Measurements from ENCODE around the gene POU2AF3.

The POU2AF3 gene

DNA sequence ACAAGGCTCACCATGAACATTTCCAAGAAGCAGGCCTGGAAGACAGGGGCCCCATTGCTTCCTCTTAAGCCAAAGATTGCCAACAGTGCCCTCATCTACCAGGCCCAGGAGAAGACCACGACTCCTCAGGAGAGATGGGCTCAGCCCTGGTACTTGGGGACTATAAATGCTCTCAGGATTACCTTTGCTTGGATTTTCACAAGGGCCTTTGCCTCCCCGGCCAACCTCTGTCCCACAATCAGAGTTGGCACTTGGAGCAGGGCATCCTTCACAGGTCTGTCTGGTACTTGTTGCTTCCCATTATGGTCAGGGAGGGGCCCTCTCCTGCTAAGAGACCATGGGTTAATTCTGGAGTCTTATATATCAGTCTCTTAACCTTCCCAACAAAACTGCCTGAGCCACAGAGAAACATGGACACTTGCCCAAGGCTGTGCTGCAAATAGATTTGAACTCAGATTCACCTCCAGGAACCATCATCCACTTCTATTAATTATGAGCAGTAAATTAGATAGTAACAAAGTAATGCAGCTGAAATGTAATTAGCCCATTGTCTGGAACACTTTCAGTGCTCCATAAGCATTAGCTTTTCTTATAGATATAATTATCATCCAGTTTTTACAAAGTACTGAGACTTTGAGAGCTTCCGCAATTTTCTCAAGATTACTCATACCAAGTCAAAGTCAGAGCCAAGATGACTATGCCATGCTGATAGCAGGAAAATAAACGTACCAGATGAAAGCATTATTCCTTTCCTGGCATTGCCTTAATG lies 33.5 kb downstream of the POU2AF3 start:
- peaks cover 0 to 29% (median 13%) of the 10 kb centered on the region in 10 experiments; a peak in 11 of 20 replicates for H3K4me1 ChIP-seq
- H3K9me3 ChIP-seq (replicated peaks in 1 of 11): no peaks in the 10 kb centered on the region
- H3K4me2 ChIP-seq: no peak overlapping the region
- peaks cover 0 to 4% (median 0%) of the 10 kb centered on the region in 11 experiments; a peak in 1 of 22 replicates for H3K36me3 ChIP-seq
- H3K4me3 ChIP-seq: no peak overlapping the region
- no peak overlapping the region for H3K27ac ChIP-seq
- H3K9ac ChIP-seq: no peak overlapping the region
- H3K27me3 ChIP-seq: no peaks in the 10 kb centered on the region
- no peaks in the 10 kb centered on the region for H4K20me1 ChIP-seq
- TF ChIP-seq Cebpa-rat (IDR thresholded peaks at IDR 0.05): no peak

DNA sequence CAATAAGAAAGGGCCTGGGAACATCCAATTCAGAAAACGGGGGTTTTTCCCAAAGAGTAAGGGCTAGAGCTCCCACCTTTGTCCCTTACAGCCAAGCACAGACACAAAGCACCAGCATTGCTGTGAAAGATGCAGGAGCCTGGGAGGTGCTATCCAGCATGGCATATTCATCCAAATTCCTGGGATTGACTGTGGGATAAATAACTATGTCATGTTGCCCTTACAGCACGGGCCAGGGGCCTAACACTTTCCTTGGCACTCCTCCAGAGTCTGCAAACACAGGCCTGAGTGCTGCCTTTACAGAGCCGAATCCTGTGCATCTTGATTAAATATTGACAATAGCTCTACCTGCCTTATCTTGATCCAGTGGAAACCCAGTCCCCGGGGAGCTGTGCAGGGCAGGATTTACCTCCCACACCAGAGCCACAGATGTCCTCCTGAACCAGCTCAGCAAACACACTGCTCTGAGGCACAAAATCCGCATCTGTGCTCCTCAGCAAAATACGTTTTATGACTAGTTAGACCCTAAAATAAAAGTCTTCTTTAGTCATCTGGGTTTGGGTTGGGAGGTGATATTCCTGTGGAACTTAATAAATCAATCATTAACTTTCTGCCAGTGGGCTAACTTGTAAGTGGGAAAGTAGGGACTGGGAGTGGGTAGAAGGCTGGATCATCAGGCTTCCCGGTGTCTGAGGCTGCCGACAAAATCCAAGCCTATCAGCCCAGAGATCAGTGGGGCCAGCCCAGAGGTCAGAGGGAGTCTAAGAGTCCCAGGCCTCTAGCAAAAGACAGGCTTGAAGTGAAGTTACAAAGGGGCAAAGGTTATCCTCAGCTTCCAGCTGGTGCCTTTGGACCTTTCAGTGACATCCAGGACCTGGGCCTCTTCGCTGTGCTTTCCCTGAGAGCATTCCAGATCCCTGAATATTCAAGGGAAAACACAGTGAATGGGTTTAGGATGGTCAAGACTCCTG lies 36.5 kb downstream of the POU2AF3 start:
- no peak overlapping the region for H3K4me3 ChIP-seq
- H3K36me3 ChIP-seq: peaks cover 0 to 8% (median 0%) of the 10 kb centered on the region in 11 experiments; a peak in 5 of 22 replicates
- H3K27me3 ChIP-seq: no peaks in the 10 kb centered on the region
- H3K4me1 ChIP-seq: peaks cover 0 to 21% (median 9%) of the 10 kb centered on the region in 10 experiments; a peak in 11 of 20 replicates
- H4K20me1 ChIP-seq: no peaks in the 10 kb centered on the region
- TF ChIP-seq Cebpa-rat (IDR thresholded peaks at IDR 0.05): no peak
- no peak overlapping the region for H3K27ac ChIP-seq
- H3K9me3 ChIP-seq (replicated peaks in 1 of 11): peaks cover 5 to 11% (median 6%) of the 10 kb centered on the region in 11 experiments; a peak in 15 of 22 replicates
- H3K9ac ChIP-seq: no peak overlapping the region
- H3K4me2 ChIP-seq: no peak overlapping the region

DNA sequence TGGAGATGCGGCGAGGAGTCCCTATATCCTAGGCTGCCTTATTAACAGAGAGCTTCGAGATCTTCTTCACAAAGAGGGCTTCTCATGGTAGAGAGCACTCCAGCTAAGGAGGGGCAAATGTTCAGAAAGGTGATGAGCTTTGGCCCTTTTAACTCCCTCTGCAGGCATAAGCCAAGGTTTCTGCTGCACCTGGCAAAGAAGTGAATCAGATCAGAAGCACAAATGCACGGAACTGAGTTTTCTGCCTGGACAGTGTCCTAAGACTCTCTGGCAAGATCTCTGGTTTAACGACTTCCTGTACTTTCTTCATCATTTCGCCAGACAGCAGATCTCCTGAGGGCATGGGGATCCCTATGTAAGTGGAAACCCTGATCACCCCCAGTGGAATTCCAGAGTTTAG lies 37.2 kb downstream of the POU2AF3 start:
- Histone ChIP-seq H3K27me3 (no peaks in the 10 kb centered on the region), H3K27ac (no peak overlapping the region), H3K4me3 (no peak overlapping the region), H3K4me1 (peaks cover 0 to 13% (median 6%) of the 10 kb centered on the region in 10 experiments; a peak in 8 of 20 replicates), H3K9me3 (replicated peaks in 1 of 11) (peaks cover 10 to 18% (median 13%) of the 10 kb centered on the region in 11 experiments; a peak in 18 of 22 replicates), H3K9ac (no peak overlapping the region), H4K20me1 (no peaks in the 10 kb centered on the region), H3K4me2 (peak overlapping the region in 5 of 11 experiments; percentile 5 to 28 (median 8); a peak in 5 of 22 replicates), H3K36me3 (peaks cover 0 to 8% (median 0%) of the 10 kb centered on the region in 11 experiments; a peak in 6 of 22 replicates)
- TF ChIP-seq Cebpa-rat (IDR thresholded peaks at IDR 0.05): no peak

DNA sequence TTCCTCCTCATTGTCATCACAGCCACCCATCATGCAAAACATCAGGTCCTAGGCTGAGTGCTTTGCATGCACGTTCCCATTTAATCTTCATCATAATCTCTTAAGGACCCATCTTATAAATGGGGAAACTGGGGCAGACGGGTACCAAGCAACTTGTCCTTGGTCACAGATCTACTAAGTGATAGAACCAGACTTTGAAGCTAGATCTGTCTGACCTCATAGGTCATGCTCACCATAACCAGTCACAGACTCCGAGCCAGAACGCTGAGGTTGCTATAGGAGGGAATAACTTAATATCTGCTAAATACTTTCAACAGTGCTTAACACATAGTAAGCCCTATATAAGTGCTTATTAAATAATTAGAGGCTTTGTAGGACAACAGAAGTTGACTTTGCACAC lies 37.7 kb downstream of the POU2AF3 start:
- no peak for TF ChIP-seq Cebpa-rat (IDR thresholded peaks at IDR 0.05)
- Histone ChIP-seq H3K4me1 (peaks cover 0 to 13% (median 6%) of the 10 kb centered on the region in 10 experiments; a peak in 6 of 20 replicates), H3K27ac (no peak overlapping the region)

DNA sequence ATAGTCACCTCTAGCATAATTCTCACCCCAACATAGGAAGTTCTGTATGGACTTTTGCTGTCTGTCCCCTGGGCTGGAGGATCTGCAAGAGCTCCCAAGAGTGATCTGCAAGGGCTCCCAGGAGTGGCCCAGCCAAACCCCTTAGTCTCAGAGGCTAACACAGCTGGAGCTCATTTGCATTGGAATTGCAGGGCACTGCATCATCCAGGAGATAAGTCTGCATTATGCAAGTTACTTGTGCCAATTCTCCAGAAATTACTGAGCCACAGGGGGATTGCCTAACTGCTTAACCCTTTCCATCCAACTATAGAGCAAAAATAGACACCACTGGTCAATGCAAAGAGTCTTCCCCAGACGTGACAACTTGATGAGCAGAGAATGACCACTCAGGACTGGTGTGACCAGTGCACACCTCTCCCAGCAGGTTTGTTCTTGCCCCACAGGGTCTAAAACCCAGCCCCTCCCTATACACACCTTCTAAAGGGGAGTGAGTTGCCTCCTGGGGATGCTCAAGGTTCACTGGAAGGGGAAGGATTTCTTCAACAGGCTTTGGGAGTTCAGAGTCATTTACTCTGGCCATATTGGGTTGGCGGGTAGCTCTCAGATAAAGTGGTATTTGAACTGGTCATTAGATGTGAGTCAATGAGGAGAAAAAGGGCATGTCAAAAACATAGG lies 38.4 kb downstream of the POU2AF3 start:
- Histone ChIP-seq H3K9me3 (replicated peaks in 1 of 11) (peaks cover 14 to 22% (median 16%) of the 10 kb centered on the region in 11 experiments; a peak in 20 of 22 replicates), H4K20me1 (no peaks in the 10 kb centered on the region), H3K27ac (no peak overlapping the region), H3K4me2 (peak overlapping the region in 7 of 11 experiments; percentile 6 to 42 (median 15); a peak in 9 of 22 replicates), H3K9ac (no peak overlapping the region), H3K4me1 (peaks cover 0 to 13% (median 6%) of the 10 kb centered on the region in 10 experiments; a peak in 6 of 20 replicates), H3K27me3 (no peaks in the 10 kb centered on the region), H3K36me3 (peaks cover 0 to 8% (median 0%) of the 10 kb centered on the region in 11 experiments; a peak in 6 of 22 replicates), H3K4me3 (no peak overlapping the region)
- TF ChIP-seq Cebpa-rat (IDR thresholded peaks at IDR 0.05): no peak

More for the DNA sequence above, 37.7 kb downstream of the POU2AF3 start:
- H4K20me1 ChIP-seq: no peaks in the 10 kb centered on the region
- H3K27me3 ChIP-seq: no peaks in the 10 kb centered on the region
- no peak overlapping the region for H3K4me3 ChIP-seq
- peaks cover 14 to 22% (median 16%) of the 10 kb centered on the region in 11 experiments; a peak in 20 of 22 replicates for H3K9me3 ChIP-seq (replicated peaks in 1 of 11)
- peak overlapping the region in 6 of 11 experiments; percentile 5 to 42 (median 8); a peak in 6 of 22 replicates for H3K4me2 ChIP-seq
- H3K36me3 ChIP-seq: peaks cover 0 to 8% (median 0%) of the 10 kb centered on the region in 11 experiments; a peak in 6 of 22 replicates
- no peak overlapping the region for H3K9ac ChIP-seq

DNA sequence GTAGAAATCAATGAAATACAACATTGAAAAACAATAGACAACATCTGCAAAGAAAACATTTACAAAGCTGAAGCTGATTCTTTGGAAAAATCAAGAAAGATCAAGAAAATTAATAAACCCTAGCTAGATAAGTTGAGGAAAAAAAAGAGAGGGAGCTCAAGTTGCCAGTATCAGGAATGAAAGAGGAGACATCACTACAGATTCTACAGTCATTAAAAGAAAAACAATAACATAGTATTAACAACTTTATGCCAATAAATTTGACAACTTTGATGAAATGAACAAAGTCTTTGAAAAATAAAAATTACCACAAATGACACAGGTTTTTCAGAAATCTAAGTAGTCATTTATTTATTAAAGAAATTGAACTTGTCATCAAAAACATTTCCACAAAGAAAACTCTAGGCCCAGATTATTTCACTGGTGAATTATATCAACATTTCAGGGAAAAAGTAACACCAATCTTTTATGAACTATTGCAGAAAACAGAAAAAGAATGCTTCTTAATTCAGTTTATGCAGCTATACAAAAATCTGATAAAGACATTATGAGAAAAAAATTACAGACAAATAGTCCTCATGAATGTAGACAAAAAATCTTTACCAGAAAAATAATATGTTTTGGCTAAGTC lies 41.5 kb downstream of the POU2AF3 start:
- Histone ChIP-seq H3K4me3 (no peak overlapping the region), H3K27me3 (no peaks in the 10 kb centered on the region), H3K4me2 (no peak overlapping the region), H3K27ac (no peak overlapping the region), H3K4me1 (peaks cover 0 to 13% (median 6%) of the 10 kb centered on the region in 10 experiments; a peak in 6 of 20 replicates), H3K9me3 (replicated peaks in 1 of 11) (peaks cover 14 to 22% (median 16%) of the 10 kb centered on the region in 11 experiments; a peak in 20 of 22 replicates), H3K9ac (no peak overlapping the region), H3K36me3 (peaks cover 0 to 8% (median 0%) of the 10 kb centered on the region in 11 experiments; a peak in 6 of 22 replicates), H4K20me1 (no peaks in the 10 kb centered on the region)
- no peak for TF ChIP-seq Cebpa-rat (IDR thresholded peaks at IDR 0.05)

DNA sequence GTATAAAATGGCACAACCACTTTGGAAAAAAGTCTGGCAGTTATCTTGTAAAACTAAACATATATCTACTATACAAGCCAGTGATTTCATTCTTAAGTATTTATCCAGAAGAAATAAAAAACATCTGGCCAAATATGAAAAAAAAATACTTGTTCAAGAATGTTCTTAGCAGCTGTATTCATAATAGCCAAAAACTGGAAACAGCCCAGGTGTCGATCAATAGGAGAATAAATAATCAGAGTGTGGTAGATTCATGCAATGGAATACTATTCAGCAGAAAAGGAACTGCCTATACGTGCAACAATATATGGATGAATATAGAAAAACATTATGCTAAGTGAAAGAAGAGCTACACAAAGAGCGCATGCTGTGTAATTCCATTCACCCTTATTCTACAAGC lies 44.0 kb downstream of the POU2AF3 start:
- H3K9me3 ChIP-seq (replicated peaks in 1 of 11): peaks cover 14 to 22% (median 16%) of the 10 kb centered on the region in 11 experiments; a peak in 20 of 22 replicates
- no peaks in the 10 kb centered on the region for H3K27me3 ChIP-seq
- no peaks in the 10 kb centered on the region for H4K20me1 ChIP-seq
- H3K36me3 ChIP-seq: peaks cover 0 to 8% (median 0%) of the 10 kb centered on the region in 11 experiments; a peak in 6 of 22 replicates
- H3K27ac ChIP-seq: no peak overlapping the region
- H3K4me2 ChIP-seq: no peak overlapping the region
- no peak overlapping the region for H3K9ac ChIP-seq
- no peak overlapping the region for H3K4me3 ChIP-seq
- no peak for TF ChIP-seq Cebpa-rat (IDR thresholded peaks at IDR 0.05)
- 0 out of 20 replicates have a peak, but pooled peaks cover 0 to 4% (median 0%) of the 10 kb centered on the region in 10 experiments for H3K4me1 ChIP-seq
